ENCODE results near the gene SLC24A4.

Gene SLC24A4

DNA sequence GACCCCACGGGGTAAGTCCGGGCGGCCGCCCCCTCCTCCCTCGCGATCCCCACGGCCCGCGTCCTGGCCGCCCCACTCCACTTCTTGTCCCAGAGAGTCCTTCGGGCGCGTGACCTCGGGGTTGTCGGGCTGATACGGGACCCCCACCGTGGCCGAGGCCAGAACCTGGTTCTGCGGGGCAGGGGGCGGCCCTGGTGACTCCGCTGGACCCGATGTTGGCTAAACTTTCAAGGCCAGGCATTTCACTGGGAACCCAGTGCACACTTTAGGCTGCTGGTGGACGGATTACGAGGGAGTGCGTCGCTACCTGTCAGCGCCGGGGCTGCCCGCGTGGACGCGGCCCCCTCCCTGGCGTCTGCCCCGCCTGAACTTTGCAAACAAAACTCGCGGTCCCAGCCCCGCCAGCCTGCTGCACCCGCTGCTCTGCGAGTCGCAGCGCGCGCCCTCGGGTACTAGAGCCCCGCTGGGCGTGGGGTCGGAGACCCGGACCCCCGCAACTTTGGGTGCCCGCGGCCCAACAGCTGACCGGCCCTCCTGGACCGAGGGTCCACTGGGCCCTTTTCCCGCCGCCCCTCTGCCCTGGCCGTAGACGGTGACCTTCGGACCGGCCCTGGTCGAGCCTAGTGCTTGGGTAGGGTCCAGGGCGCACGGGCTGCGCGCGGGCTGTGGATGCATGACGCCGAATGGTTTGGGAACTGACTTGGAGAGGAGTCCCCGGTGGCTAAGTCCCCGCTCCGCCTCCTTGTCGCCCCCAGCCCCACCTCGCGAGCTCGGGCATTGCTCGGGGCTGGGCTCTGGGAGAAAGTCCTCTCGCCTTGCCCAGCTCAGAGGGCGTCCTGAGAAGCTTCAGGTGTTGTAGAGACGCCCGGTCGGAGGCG is 191.2 kb downstream of the SLC24A4 start:
- H3K9me3 ChIP-seq (ENCODE audit: insufficient read depth, low read length): no peaks in the 10 kb centered on the region
- no peak overlapping the region for H2AFZ ChIP-seq (ENCODE audit: low read depth, low read length, severe bottlenecking)
- H3F3A ChIP-seq (ENCODE audit: insufficient read depth): no peaks in the 10 kb centered on the region
- TF ChIP-seq CTCF (IDR thresholded peaks at IDR 0.05; ENCODE audit: insufficient read depth, low read length, poor library complexity, severe bottlenecking): no peak
- no peak for TF ChIP-seq EZH2phosphoT487 (conservative IDR thresholded peaks at IDR 0.05; ENCODE audit: low read length)
- H3K4me3 ChIP-seq (ENCODE audit: insufficient read depth, low read length, poor library complexity, severe bottlenecking): no peak overlapping the region
- no peak overlapping the region for H3K4me2 ChIP-seq (ENCODE audit: low read depth, low read length, poor library complexity, severe bottlenecking)
- H3K9me2 ChIP-seq (replicated peaks; ENCODE audit: insufficient read depth, low read length): no peaks in the 10 kb centered on the region
- no peaks in the 10 kb centered on the region for H4K20me1 ChIP-seq (ENCODE audit: low read depth, low read length)
- H3K27me3 ChIP-seq (ENCODE audit: low read length): no peaks in the 10 kb centered on the region
- no peak overlapping the region for H3K9ac ChIP-seq (ENCODE audit: low read length)
- no peak overlapping the region for H3K27ac ChIP-seq (ENCODE audit: low read depth, low read length)
- H3K36me3 ChIP-seq (ENCODE audit: low read length): no peaks in the 10 kb centered on the region
- no peaks in the 10 kb centered on the region for H3K79me2 ChIP-seq (ENCODE audit: insufficient read depth, low read length)

GRCh38 chr14:92514844-92515514 is 192.0 kb downstream of the SLC24A4 start:
- no peaks in the 10 kb centered on the region for H3K79me2 ChIP-seq (ENCODE audit: insufficient read depth, low read length)
- no peak overlapping the region for H3K4me2 ChIP-seq (ENCODE audit: low read depth, low read length, poor library complexity, severe bottlenecking)
- H3K4me3 ChIP-seq (ENCODE audit: insufficient read depth, low read length, poor library complexity, severe bottlenecking): no peak overlapping the region
- H3K9ac ChIP-seq (ENCODE audit: low read length): no peak overlapping the region
- no peak for TF ChIP-seq CTCF (IDR thresholded peaks at IDR 0.05; ENCODE audit: insufficient read depth, low read length, poor library complexity, severe bottlenecking)
- no peak for TF ChIP-seq EZH2phosphoT487 (conservative IDR thresholded peaks at IDR 0.05; ENCODE audit: low read length)
- no peaks in the 10 kb centered on the region for H3K27me3 ChIP-seq (ENCODE audit: low read length)
- no peaks in the 10 kb centered on the region for H3K9me3 ChIP-seq (ENCODE audit: insufficient read depth, low read length)
- no peaks in the 10 kb centered on the region for H3K36me3 ChIP-seq (ENCODE audit: low read length)
- no peaks in the 10 kb centered on the region for H3K9me2 ChIP-seq (replicated peaks; ENCODE audit: insufficient read depth, low read length)
- H3K27ac ChIP-seq (ENCODE audit: low read depth, low read length): no peak overlapping the region
- H4K20me1 ChIP-seq (ENCODE audit: low read depth, low read length): no peaks in the 10 kb centered on the region
- H2AFZ ChIP-seq (ENCODE audit: low read depth, low read length, severe bottlenecking): no peak overlapping the region
- H3F3A ChIP-seq (ENCODE audit: insufficient read depth): no peaks in the 10 kb centered on the region

- TF ChIP-seq EZH2phosphoT487 (conservative IDR thresholded peaks at IDR 0.05; ENCODE audit: low read length) (no peak), CTCF (IDR thresholded peaks at IDR 0.05; ENCODE audit: insufficient read depth, low read length, poor library complexity, severe bottlenecking) (no peak)
- H3F3A ChIP-seq (ENCODE audit: insufficient read depth): no peaks in the 10 kb centered on the region
- H3K9ac ChIP-seq (ENCODE audit: low read length): no peak overlapping the region
- H3K9me3 ChIP-seq (ENCODE audit: insufficient read depth, low read length): no peaks in the 10 kb centered on the region
- no peak overlapping the region for H2AFZ ChIP-seq (ENCODE audit: low read depth, low read length, severe bottlenecking)
- H3K27me3 ChIP-seq (ENCODE audit: low read length): no peaks in the 10 kb centered on the region
- H3K9me2 ChIP-seq (replicated peaks; ENCODE audit: insufficient read depth, low read length): no peaks in the 10 kb centered on the region
- no peak overlapping the region for H3K4me3 ChIP-seq (ENCODE audit: insufficient read depth, low read length, poor library complexity, severe bottlenecking)
- no peaks in the 10 kb centered on the region for H3K36me3 ChIP-seq (ENCODE audit: low read length)
- no peaks in the 10 kb centered on the region for H4K20me1 ChIP-seq (ENCODE audit: low read depth, low read length)
- H3K79me2 ChIP-seq (ENCODE audit: insufficient read depth, low read length): no peaks in the 10 kb centered on the region
- H3K27ac ChIP-seq (ENCODE audit: low read depth, low read length): no peak overlapping the region
- H3K4me2 ChIP-seq (ENCODE audit: low read depth, low read length, poor library complexity, severe bottlenecking): no peak overlapping the region
These were observed 192.8 kb downstream of the SLC24A4 start for GRCh38 chr14:92515546-92516343.
